B cell (primary cell): ENCODE measurements around the gene ITPR3. TPM values are rescaled to one million over a fixed set of nuclear protein-coding genes. Genes with fewer than 3 reads are reported as not detected.

Source experiments
- ATAC-seq: fragments of 200-7000 bp; cut with Tn5 transposase; one replicate; pipeline ENCODE4 v1.10.0; 2021; ENCODE audit warnings: low read depth, mild to moderate bottlenecking, moderate number of reproducible peaks, moderate library complexity
- CTCF ChIA-PET: fragments of 350-600 bp; sonication (Branson Sonifier 250); formaldehyde crosslinking; loops from one replicate; lab custom pipeline; 2021; ENCODE audit warnings: antibody characterized with exemption, inconsistent platforms; lab: Charles Lee
- POLR2A ChIA-PET: fragments of 350-600 bp; sonication (Branson Sonifier 250); formaldehyde crosslinking; loops from one replicate; lab custom pipeline; 2021; ENCODE audit warnings: antibody characterized with exemption; lab: Charles Lee
- DNase-seq: peaks from one replicate; pipeline ENCODE4 v3.0.0; 2013
- H2AFZ ChIP-seq: 2 replicates; pipeline ENCODE4 v1.6.1; 2012; ENCODE audit warnings: mild to moderate bottlenecking, low read depth, low read length; ENCODE audit not compliant: insufficient read depth, poor library complexity, severe bottlenecking
- H3K27ac ChIP-seq, 2 donors: 1 replicate in 1 of 2; 2 replicates in 1 of 2; pipeline ENCODE4 v1.5.1; 2012 to 2013; ENCODE audit warnings: low read length in 2 of 2, mild to moderate bottlenecking in 2 of 2, moderate library complexity in 1 of 2
- H3K27me3 ChIP-seq, 4 experiments: fragments of 200-600 bp in 1 of 4; sonication (generic) in 1 of 4; replicated peaks in 1 of 4; 1 replicate in 2 of 4; 2 replicates in 2 of 4; pipeline versions ENCODE4 v1.6.1 to v1.7.0; 2013 to 2016; ENCODE audit warnings: low read length in 3 of 4, mild to moderate bottlenecking in 2 of 4, mixed read lengths in 1 of 4, moderate library complexity in 1 of 4; ENCODE audit not compliant: insufficient read depth in 4 of 4, control insufficient read depth in 3 of 4; ENCODE audit errors: control extremely low read depth in 1 of 4
- H3K36me3 ChIP-seq, 2 experiments: replicated peaks in 1 of 2; 1 replicate in 1 of 2; 2 replicates in 1 of 2; pipeline versions ENCODE4 v1.6.1 to v1.7.1; 2013; ENCODE audit warnings: low read length in 1 of 2; ENCODE audit not compliant: insufficient read depth in 2 of 2, control insufficient read depth in 1 of 2; ENCODE audit errors: control extremely low read depth in 1 of 2, extremely low read depth in 1 of 2
- H3K4me1 ChIP-seq, 2 donors: fragments of 200-600 bp in 1 of 2; sonication (generic) in 1 of 2; 1 replicate in 1 of 2; 2 replicates in 1 of 2; pipeline versions ENCODE4 v1.5.1 to v1.6.1; 2013 to 2017; ENCODE audit warnings: low read length in 2 of 2; ENCODE audit not compliant: control insufficient read depth in 2 of 2, insufficient read depth in 2 of 2
- H3K4me2 ChIP-seq: replicated peaks from 2 replicates; pipeline ENCODE3; 2012; ENCODE audit warnings: mild to moderate bottlenecking, low read depth, low read length; ENCODE audit not compliant: poor library complexity, severe bottlenecking
- H3K4me3 ChIP-seq, 5 experiments: fragments of 200-600 bp in 1 of 5; sonication (generic) in 1 of 5; 1 replicate in 3 of 5; 2 replicates in 2 of 5; pipeline versions ENCODE4 v1.5.1 to v1.7.0; 2011 to 2016; ENCODE audit warnings: low read length in 4 of 5, mild to moderate bottlenecking in 4 of 5, low read depth in 2 of 5, control low read depth in 1 of 5, moderate library complexity in 1 of 5; ENCODE audit not compliant: insufficient read depth in 1 of 5; ENCODE audit errors: control extremely low read depth in 1 of 5, extremely low read depth in 1 of 5
- H3K79me2 ChIP-seq: fragments of 200-600 bp; sonication (generic); one replicate; pipeline ENCODE4 v1.6.0; 2016; ENCODE audit warnings: low read length; ENCODE audit not compliant: control insufficient read depth, insufficient read depth
- H3K9ac ChIP-seq: fragments of 200-600 bp; sonication (generic); 2 replicates; pipeline ENCODE4 v1.6.1; 2017; ENCODE audit warnings: mild to moderate bottlenecking, low read length, moderate library complexity
- H3K9me3 ChIP-seq, 3 donors: one replicate each; pipeline versions ENCODE4 v1.6.1 to v1.7.1; 2013; ENCODE audit warnings: low read length in 2 of 3; ENCODE audit not compliant: control insufficient read depth in 2 of 3, insufficient read depth in 1 of 3; ENCODE audit errors: control extremely low read depth in 1 of 3
- H4K20me1 ChIP-seq: 2 replicates; pipeline ENCODE4 v1.6.0; 2012; ENCODE audit warnings: mild to moderate bottlenecking, low read length; ENCODE audit not compliant: insufficient read depth, control insufficient read depth, poor library complexity, severe bottlenecking
- H3K27ac Mint-ChIP-seq: one replicate; pipeline ENCODE4 v1.8.0; 2021; ENCODE audit warnings: mixed read lengths
- H3K27me3 Mint-ChIP-seq: one replicate; pipeline ENCODE4 v1.8.0; 2021; ENCODE audit warnings: mixed read lengths
- H3K4me1 Mint-ChIP-seq: one replicate; pipeline ENCODE4 v1.8.0; 2021; ENCODE audit warnings: mixed read lengths
- H3K4me3 Mint-ChIP-seq: one replicate; pipeline ENCODE4 v1.8.0; 2021; ENCODE audit warnings: mixed read lengths
- H3K9me3 Mint-ChIP-seq: one replicate; pipeline ENCODE4 v1.8.0; 2022; ENCODE audit warnings: mixed read lengths; ENCODE audit not compliant: insufficient read depth
- EZH2 ChIP-seq: IDR thresholded peaks from 2 replicates; pipeline ENCODE4 v1.6.1; 2012; ENCODE audit warnings: borderline replicate concordance, low read depth, mild to moderate bottlenecking, moderate library complexity, low read length; ENCODE audit not compliant: insufficient read depth, poor library complexity, severe bottlenecking
- WGBS: methylation state at CpG from one replicate; pipeline ENCODE4 v1.1.5; 2013; ENCODE audit warnings: missing lambda C conversion rate; ENCODE audit not compliant: insufficient coverage; 5-methylcytosine and 5-hydroxymethylcytosine counted together
- intact Hi-C: fragments of 100-400 bp; cut with micrococcal nuclease; formaldehyde crosslinking; loops from one replicate; pipeline ENCODE4 v1.10.0; 2022
- polyA plus RNA-seq: library from polyadenylated mRNA; depleted of rRNA; stranded (reverse); fragments of >200 nt; gene quantifications from 2 replicates; pipeline ENCODE4 v1.2.3, GENCODE V29; 2012
- total RNA-seq, 2 donors: library from RNA; stranded (reverse); fragments of 120-200 nt in 1 of 2; gene quantifications; 1 replicate in 1 of 2; 2 replicates in 1 of 2; pipeline versions ENCODE4 v1.2.3 to v1.2.4, GENCODE V29; 2013 to 2022
- TF ChIP-seq, protein P1 (sequence below): fragments of 200-600 bp; IDR thresholded peaks from one replicate; pipeline ENCODE4 v1.8.0; 2022; ENCODE audit warnings: antibody characterized with exemption, mild to moderate bottlenecking

ITPR3 gene
- total and polyA plus RNA-seq, 2 donors (not counting 1 experiment from before 2014, with no cell fraction given) = 61.9 to 67.6 TPM

DNA sequence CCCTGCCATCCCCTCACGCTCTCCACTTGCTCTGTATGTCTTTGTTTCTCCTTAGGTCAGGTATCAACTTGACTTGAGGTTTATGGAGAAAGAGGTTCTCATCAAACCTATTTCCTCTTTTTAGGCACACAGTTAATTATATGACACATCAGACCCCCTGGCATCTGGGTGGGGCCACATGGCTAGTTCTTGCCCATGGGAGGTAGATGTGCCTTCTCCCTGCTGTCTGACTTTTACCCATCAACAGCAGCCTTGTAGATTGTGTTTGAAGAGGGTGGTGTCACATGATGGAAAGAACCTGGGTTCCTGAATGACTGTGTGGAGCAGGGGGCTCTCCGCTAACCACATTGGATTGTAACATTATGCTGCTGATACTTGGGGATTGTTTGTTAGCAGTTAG, 97.6 kb downstream of the ITPR3 start:
- Mint-ChIP-seq H3K4me3 (no peak overlapping the region), H3K27ac (no peak overlapping the region), H3K27me3 (peaks cover 13% of the 10 kb centered on the region), H3K4me1 (peaks cover 26% of the 10 kb centered on the region), H3K9me3 (no peaks in the 10 kb centered on the region)
- no peaks in the 10 kb centered on the region for H4K20me1 ChIP-seq
- H3K9me3 ChIP-seq = no peaks in the 10 kb centered on the region
- H3K4me3 ChIP-seq = no peak overlapping the region
- no peaks in the 10 kb centered on the region for H3K27me3 ChIP-seq
- H3K36me3 ChIP-seq = no peaks in the 10 kb centered on the region
- no peak overlapping the region for H3K9ac ChIP-seq
- H3K79me2 ChIP-seq = no peaks in the 10 kb centered on the region
- intact Hi-C loops = no loop called here
- POLR2A ChIA-PET = no interaction called here
- no peak for ATAC-seq
- DNase-seq = no peak
- H3K4me2 ChIP-seq = no peak overlapping the region
- H3K27ac ChIP-seq = no peak overlapping the region
- no peak overlapping the region for H2AFZ ChIP-seq
- H3K4me1 ChIP-seq = peaks cover 11 to 21% of the 10 kb centered on the region in 2 donors
- no CpG with 5 or more reads among the region's 2 CpGs for WGBS
- no peak for TF ChIP-seq EZH2
- TF ChIP-seq, protein P1, sequence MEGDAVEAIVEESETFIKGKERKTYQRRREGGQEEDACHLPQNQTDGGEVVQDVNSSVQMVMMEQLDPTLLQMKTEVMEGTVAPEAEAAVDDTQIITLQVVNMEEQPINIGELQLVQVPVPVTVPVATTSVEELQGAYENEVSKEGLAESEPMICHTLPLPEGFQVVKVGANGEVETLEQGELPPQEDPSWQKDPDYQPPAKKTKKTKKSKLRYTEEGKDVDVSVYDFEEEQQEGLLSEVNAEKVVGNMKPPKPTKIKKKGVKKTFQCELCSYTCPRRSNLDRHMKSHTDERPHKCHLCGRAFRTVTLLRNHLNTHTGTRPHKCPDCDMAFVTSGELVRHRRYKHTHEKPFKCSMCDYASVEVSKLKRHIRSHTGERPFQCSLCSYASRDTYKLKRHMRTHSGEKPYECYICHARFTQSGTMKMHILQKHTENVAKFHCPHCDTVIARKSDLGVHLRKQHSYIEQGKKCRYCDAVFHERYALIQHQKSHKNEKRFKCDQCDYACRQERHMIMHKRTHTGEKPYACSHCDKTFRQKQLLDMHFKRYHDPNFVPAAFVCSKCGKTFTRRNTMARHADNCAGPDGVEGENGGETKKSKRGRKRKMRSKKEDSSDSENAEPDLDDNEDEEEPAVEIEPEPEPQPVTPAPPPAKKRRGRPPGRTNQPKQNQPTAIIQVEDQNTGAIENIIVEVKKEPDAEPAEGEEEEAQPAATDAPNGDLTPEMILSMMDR = no peak
- CTCF ChIA-PET = interaction anchor here (1.0 kb wide), 1 partner anchor 18 kb away, joined by 3 read pairs; no protein-coding TSS in a partner anchor

DNA sequence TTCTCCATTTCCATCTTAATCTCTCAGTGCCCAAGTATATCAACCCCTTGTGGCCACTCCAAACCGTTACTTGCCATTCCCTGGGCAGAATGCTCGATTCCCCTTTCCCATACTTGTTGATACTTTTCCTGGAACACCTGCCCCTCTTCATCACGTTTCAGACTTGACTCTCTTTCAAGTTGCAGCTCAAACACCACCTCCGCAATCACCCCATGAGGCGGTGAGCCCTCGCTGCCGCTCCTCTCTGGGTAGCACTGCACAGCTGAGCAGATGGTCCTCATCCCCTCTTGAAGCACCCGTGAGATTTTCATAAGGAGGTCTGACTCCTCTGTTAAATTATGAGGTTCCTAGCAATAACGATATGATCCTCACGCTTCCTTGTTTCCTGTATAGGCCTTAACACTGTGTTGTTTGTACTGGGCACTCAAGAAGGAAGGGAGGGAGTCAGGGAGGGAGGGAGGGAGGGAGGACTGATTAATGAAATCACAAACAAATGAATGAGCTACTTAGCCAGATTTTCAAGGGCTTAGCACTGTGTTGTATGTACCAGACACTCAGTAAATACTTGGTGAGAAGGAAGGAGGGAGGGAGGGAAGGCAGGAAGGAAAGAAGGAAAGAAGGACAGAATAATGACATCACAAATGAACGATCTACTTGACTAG, 98.3 kb downstream of the ITPR3 start:
- Histone ChIP-seq H3K27ac (no peak overlapping the region), H3K9ac (no peak overlapping the region), H3K27me3 (no peaks in the 10 kb centered on the region), H3K4me2 (no peak overlapping the region), H3K9me3 (no peaks in the 10 kb centered on the region), H3K36me3 (no peaks in the 10 kb centered on the region), H3K4me3 (no peak overlapping the region), H4K20me1 (no peaks in the 10 kb centered on the region), H3K4me1 (peaks cover 11 to 17% of the 10 kb centered on the region in 2 donors), H2AFZ (no peak overlapping the region), H3K79me2 (no peaks in the 10 kb centered on the region)
- Mint-ChIP-seq H3K27ac (no peak overlapping the region), H3K4me1 (peaks cover 26% of the 10 kb centered on the region), H3K9me3 (no peaks in the 10 kb centered on the region), H3K27me3 (peaks cover 20% of the 10 kb centered on the region), H3K4me3 (no peak overlapping the region)
- ChIA-PET CTCF (interaction anchor here (1.0 kb wide), 1 partner anchor 19 kb away, joined by 3 read pairs; no protein-coding TSS in a partner anchor), POLR2A (interaction anchor here (1.2 kb wide), 1 partner anchor 48 kb away, joined by 3 read pairs; no protein-coding TSS in a partner anchor)
- DNase-seq (no peak), ATAC-seq (no peak)
- intact Hi-C loops = no loop called here
- TF ChIP-seq EZH2 = no peak
- TF ChIP-seq, protein P1 = no peak
- 88% methylated on average over 10 of the region's 11 CpGs for WGBS
